T1000 (cell line): ENCODE measurements around the gene HLF.
A peak's percentile ranks its signal among the peaks of the same experiment; 100 is the strongest.

ENCODE experiments used
- DNase-seq: peaks from one replicate; lab custom pipeline; 2025; ENCODE audit warnings: mixed read lengths; lab: John Stamatoyannopoulos, UW

Gene HLF

DNA sequence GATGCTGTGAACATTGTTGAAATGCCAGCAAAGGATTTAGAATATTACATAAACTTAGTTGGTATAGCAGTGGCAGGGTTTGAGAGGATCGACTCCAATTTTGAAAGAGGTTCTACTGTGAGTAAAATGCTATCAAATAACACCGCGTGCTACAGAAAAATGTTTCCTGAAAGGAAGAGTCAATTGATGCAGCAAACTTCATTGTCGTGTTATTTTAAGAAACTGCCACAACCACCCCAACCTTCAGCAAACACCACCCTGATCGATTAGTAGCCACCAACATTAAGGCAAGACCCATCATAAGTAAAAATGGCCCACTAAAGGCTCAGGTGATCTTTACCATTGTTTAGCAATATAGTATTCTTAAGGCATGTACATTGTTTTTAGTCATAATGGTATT, 27.3 kb downstream of the HLF start:
- DNase-seq: no peak

DNA sequence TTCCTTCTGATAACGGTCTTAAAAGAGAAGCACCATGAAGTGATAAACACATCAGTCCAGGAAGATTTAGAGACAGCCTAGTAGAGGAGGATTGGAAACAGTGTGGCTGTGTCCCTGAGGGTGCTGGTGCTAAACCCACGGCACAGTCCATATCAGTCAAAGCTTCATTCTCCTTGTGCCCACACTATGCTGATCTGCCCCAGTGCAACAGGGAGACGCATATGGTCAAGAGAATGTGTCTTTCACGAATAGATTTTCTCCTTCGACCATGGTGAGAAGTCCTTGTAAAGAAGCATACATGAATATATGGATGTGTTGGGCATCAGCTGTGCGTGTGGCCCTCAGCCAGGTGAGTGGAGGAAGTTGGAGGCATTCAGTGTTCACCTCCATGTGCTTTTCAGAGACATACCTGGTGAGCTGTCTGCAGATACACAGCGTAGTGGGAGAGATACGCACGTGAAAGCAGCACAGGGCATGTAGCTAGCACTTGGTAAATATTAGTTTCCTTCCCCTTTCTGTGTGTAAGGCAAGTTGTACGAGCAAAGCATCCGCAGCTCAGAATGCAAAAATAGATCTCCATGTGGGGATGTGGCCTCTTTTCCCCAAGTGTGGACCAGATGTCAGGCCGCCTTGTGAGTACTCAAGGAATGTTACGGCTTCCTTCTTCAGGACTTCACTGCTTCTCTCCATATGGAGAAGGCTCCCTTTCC, 29.4 kb downstream of the HLF start:
- no peak for DNase-seq

DNA sequence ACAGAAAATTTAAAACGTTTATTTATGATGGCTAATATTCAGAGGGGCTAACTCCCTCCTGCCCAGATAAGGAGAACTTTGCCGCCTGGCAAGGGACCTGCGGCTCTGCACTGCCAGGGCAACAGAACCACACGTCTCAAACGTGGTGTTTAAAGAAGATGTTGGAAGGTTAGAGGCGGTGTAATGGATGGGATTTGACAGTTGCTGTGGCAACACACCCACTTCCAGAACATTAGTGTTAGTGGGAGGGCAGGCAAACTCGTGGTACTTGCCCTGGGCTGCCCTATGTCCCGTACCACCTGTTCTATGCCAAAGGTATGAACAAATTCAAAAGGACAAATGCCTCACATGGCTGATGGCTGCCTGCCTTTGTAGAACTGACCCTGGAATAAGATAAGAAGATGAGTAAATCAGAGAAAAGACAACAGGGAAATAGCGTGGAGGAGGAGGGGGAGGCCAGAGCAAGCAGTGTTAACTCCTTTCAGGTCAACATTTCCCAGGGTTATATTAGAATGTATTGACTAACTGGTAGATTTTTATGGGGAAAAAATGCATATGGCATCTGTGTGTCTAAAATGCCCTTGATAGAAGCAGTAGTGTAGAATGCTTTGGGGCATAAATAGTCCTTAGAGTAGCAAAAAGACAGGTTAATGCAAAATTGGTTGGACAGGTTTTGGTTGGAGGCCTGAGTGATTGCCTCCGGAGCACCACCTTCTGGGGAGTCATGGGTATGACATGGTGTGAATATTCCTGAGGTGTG, 30.8 kb downstream of the HLF start:
- DNase-seq: peak; percentile 20

DNA sequence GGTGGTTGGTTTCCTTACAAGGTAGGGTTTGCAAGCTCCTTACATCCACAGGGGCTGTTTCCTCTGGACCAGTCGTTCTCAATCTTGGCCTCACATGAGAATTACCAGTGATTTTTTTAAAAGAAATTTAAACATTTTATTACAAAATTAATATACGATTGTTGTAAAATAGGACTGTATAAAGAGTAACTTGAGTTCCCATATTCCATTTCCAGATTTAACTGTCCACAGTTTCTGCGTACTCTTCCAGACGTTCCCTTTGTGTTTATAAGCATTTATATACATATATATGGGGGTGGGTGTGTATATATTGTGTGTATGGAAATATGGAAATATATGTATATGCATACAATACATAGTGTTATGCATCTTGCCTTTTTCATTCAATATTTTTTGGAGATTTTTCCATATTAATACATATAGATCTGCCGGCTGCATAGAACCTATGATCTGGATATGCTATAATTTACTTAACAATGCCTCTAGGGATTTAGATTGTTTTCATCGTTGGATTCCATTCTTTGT, 31.5 kb downstream of the HLF start:
- DNase-seq: no peak

DNA sequence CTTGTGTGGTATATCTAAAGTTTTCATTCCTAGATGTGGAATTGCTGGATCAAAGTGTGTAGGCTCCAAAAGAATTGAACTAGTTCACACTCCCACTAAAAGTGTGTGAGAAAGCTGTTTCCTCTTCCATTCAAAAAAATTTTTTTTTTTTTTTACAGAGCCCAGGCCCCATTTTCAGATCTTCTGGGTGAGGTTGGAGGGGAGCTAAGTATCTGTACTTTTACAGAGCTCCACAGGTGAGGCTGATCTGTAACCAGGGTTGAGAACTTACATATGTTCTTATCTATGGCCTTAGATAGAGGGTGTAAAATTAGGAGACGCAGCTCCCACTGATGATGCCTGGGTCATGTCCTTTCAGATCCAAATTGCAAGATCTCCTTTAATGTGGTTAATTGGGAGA, 31.9 kb downstream of the HLF start:
- DNase-seq: no peak

DNA sequence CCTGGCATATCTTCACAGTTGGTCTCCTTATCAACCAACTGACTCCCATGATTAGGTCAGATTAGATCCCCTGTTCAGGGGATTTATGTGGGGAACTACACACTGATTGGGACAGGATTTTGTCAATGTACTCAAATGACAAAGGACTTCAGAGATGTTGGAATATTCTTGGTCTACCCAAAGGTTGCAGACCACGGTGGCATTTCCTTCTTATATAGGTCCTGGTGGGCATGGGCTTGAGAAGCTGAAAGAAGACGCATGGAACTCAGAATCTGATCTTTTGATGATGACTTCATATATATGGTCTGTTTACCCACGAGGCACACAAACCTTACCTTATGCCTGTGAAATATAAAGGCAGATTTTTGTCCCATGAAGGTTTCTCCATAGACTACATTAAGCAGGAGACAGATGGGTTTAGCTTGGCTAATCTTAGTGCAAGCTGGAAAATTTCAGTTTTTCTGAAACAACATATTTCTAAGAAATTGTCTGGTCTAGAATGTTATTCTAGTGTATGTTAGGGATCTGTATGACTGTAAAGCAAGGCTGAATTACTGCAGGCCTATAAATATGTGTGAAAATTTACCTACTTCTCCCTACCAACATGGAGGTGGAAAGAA, 33.5 kb downstream of the HLF start:
- no peak for DNase-seq

DNA sequence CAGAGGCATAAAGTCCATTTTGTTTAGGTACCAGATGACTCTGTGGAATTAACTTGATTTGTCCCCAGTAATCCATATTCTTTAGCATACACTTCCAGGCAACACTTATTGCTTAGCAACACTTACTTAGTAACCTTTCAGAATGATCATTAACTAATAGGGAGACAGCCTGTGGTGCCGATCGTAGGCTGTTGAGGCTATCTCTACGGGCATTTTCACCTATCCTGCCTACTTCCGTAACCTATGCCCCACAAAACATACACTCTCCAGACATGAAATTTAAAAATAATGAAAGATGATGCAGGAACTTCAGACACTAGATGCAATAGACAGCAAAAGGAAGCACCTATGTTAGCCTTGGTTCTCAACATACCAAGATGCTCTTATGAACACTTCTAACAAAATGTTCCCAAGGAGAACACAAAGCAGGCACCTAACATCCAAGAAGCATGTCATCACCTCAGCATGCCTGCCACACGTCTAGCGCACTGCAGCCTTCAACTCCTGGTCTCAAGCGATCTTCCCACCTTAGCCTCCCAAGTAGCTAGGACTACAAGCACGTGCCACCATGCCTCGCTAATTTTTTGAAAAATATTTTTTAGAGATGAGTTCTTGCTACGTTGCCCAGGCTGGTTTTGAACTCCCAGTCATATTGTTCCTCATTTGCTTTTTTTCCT, 34.5 kb downstream of the HLF start:
- no peak for DNase-seq

DNA sequence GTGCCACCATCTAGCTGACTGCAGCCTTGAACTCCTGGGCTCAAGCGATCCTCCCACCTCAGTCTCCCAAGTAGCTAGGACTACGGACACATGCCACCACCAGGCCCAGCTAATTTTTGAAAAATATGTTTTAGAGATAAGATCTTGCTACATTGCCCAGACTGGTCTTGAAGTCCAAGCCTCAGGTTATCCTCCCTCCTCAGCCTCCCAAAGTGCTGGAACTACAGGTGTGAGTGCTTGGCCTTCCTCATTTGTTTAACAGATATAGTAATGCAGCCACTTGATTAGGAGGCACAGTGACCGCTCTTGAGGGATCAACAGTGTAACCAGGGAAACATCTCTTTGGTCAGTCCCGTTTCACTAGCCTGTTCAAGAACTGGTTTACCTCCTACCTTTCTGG, 35.1 kb downstream of the HLF start:
- no peak for DNase-seq

DNA sequence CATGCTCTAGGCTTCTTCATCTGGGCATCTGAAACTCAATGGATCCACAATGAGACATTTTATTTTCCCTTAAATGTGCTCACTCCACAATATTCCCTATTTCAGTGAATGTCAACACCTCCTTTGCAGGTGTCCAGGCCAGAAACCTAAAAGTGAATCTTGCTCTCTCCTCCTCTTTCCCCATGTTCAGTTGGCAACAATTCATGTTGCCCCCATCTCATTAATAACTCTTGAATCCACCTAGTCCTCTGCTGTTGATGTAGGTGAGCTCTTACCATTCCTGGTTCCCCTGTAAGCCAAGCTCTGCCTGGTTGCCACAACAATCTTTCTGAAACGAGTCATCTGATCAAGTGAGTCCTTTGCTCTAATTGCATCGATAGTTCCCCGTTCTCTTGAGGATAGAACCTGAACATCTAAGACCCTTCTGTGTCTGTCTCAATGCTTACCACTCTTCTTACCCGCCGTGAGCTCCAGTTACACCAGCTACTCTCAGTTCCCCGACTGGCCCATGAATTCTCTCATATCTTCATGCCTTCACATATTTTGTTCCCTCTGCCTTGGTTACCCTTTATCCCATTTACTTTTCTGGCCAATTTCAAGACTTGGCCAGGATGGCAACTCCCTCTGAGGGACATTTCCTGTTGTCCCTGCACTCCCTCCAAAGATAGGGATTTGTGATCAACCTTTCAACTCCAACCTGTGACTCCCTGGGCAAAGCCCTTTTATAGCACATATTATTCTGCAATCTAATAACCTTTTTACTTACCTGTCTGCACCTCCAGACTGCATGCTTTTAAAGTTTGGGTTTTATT, 35.9 kb downstream of the HLF start:
- no peak for DNase-seq

DNA sequence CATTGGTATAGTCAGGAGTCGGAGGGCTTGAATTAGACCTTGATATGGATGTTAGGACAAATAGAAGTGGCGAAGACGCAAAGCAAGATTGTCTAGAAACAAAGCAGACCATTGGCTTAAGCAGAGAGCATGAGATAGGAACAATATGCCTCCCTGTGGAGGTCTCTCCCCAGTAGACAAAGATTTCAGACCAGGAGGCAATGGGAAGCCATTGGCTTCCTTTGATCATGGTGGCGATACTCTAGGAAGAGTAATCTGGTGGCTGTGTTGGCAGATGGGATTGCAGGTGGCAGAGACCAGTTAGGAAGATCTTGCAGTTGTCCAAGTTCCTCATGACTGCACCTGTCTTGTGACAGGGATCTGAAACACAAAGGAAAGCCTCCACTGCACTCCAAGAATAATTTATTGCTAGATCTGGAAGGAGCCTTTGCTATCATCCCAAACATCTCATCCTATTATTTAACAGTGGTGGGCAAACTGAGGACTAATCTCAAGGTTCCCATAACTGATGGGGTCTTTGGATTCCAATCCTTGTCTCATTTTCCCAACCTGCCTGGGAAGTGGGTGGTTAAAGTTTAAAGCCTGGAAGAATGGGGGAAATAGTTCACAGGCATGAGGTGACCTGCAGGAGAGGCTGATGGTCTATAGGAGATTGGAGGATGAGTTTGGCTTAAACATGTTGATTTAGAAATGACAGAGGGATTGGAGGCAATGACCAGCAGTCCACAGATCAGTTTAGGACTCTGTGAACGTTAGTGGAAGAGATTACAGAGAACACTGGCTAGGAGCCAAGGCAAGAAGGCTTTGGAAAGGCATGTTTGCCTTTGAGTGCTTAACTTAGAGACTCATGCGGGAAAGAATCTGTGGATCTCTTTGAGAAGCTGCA, 37.0 kb downstream of the HLF start:
- no peak for DNase-seq

DNA sequence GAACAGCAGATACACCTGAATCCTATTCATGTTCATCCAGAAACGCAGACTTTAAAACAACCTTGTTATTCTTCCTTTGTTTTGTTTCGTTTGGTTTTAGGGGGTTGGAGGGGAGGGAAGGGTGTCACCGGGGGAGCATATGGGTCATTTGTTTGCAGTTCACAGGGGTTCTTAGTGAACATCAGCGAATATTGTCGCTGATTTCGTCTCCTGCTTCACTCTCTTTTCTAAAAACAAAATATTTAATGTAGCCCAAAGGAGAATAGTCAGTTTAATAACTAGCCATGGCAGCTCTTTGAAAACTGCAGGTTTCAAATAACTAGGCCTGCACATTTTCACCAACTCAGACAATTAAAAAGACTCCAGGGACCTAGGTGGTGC, 37.6 kb downstream of the HLF start:
- DNase-seq: no peak

DNA sequence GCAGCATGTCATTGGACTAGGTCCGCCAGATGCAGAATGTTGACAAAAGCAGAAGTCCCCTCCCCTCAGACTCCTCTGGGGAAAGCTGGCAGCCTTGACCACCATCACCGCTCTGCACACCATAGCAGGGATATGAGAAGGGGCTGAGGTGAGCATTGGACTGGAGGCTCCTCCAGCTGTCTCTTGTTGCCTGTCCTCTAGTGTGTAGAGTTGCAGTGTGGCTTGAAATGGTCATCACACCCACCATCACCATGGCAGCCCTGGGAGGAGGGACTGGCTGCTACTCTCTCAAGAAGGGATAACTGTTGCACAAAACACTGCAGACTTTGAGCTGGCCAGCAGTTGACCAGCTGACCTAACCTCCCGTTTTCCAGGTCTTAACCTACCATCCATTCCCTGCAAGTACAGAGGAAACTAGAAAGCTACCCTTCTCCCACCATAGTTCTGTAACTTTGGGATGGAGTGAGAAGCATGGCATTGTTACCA, 38.3 kb downstream of the HLF start:
- no peak for DNase-seq

DNA sequence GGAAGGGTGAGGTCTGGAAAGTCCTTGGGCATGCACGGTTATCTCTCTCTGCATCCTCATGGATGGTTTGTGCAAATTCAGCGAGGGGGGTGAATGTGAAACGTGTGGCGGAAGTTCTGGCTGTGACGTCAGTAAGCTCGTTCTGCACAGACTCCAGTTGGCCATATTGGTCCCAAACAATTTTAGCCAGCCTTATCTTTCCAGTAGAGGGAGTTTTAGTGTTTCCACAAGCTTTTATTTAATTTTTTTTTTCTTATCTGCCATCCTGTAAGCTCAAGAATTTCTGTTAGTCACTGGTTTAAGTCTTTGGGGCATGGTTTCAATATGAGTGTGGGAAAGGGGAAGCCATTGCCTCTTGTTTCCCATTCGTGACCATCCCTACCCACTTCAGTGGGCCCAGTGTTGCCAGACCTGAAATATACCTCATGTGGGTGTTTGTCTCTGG, 39.0 kb downstream of the HLF start:
- DNase-seq: no peak

DNA sequence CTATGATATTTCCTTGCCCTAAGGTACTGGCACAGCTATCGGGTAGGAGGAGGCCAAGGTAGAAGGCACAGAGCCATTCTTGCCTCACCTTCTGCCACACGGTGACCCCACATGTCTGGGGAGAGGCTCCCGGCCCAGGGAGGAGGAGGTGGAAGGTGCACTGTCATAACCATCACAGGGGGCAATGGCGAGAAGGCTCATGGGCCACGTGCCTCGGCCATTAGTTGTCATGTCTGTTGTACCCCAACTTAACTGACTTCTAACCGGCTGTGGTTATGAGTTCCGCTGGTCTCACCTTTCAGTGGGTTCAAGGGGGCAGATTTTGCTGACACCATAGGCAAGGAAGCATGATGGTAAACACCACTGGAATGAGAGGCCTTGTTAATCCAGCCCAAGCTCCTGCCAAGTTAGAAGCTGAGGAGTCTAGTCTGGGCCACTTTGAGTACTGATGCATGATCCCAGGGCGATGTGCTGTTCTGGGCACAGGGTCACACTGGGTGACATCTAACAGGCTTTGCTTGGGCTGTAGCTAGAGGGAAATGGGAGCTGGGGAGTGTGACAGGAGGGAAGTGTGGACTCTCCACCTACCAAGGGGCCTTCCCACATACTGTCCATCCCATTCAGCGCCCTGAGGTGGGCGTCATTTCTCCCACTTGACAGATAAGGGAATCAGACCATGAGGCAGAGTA, 39.6 kb downstream of the HLF start:
- DNase-seq: no peak

DNA sequence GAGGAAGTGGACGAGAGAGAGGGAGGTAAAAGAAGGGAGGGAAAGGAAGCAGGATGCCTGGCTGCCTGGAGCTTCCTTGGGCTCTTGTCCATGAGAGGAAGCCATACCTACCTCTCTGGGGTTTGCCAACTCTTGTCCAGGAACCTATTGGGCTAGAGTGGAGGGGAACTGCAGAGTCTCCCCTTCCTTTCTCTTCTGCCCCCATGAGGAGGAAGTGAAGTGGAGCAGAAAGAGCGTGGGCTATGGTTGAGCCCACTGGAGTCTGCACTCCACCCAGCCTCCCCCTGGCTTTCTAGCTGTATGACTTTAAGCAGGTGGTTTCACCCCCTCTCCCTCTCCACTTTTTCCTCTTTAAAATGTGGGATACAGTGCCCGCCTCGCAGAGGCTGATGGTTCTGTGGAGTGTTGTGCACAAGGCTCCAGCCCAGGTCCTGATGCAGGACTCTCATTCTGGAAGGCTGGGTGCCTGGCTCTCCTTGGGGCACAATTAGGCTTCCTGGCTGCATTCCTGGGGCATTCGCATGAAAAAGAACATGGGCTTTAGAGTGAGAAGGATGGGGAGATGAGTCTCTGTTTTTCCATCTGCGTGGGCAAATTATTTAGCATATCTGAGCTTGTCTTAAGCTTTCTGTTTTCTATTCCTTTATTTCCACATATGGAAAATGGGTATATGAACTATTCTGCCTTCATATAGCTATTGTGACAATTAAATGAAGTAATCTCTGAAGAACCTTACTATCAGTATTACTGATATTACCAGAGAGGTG, 40.7 kb downstream of the HLF start:
- DNase-seq: no peak

DNA sequence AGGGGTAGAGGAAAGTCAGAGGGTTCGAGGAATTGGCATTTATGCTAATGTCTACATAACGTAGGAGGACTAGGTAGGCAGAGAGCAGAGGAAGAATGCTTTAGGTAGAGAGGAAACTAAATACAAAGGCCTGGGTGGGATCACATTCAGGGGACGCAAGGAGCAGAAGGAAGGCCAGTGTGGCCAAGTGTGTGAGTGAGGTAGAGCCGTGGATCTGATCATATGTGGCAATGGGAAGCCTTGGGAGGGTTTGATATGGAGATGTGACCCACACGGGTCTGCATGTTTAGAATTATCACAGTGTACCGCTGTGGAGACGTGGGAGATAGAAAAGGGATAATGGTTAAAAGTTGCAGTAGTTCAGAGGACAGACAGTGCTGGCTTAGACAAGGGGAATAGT, 43.1 kb downstream of the HLF start:
- no peak for DNase-seq

DNA sequence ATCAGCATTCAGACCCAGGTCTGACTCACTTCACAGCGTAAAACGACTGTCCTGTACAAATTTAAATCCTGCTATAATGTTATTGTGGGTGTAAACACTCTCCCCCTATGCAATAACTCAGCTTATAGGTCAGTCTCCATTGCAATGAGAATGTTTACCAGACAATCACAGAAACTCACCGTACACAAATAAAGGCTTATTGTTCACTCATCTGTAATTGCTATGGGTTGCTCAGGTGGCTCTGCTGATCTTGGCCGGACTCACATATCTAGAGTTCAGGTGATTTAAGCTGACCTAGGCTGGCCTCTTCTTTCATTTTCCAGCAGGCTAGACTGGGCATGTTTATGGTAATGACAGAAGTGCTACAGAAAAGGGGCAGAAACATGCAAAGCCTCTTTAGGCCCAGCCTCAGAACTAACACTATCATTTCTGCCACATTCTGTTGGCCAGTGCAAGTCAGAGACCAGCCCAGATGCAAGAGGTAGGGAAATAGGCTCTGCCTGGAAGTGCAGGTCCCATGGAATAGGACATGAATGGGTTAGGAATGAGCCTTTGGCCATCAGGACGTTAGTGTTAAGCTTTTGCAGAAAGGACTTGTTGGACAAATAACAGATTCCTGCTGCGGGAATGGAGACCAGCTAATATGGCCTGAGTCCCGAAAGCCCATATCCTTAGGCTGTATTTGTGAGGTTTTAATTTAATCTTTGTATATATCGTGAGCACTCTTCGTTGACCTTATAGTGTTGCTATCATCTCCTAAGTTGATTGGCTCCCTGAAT, 44.0 kb downstream of the HLF start:
- no peak for DNase-seq

DNA sequence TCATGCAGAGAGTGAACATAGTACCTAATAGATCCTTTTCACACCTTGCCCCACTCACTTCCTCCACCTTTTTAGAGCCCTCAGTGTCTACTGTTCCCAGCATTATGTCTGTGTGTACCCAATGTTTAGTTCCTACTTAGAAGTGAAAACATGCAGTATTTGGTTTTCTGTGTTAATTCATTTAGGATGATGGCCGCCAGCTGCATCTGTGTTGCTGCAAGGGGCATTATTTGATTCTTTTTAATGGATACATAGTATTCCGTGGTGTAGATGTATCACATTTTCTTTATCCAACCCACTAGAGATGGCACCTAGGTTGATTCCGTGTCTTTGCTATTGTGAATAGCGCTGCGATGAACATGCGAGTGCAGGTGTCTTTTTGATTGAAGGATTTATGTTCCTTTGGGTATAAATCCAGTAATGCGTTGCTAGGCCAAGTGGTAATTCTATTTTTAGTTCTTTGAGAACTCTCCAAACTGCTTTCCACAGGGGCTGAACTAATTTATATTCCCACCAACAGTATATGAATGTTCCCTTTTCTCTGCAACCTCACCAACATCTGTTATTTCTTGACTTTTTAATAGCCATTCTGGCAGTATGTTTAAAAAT, 47.1 kb downstream of the HLF start:
- no peak for DNase-seq
